Endometrial microvascular endothelial cells (primary cell): ENCODE data around the gene COG7. TPM values are rescaled to one million over a fixed set of nuclear protein-coding genes. Genes with fewer than 3 reads are reported as not detected.
"Not testable (repeated sequence)": the region's sequence is repeated elsewhere in the genome, so short reads cannot be mapped to it uniquely, and the experiment has no call there.

Experiments used
- in situ Hi-C: cut with HindIII; loops from 2 replicates; pipeline ENCODE4 v1.10.0; 2017; ENCODE audit warnings: low sequenced_read_pairs, low pct_unique_long_range_greater_than_20kb; ENCODE audit errors: inconsistent ontology term
- total RNA-seq: library from RNA; depleted of rRNA; stranded (reverse); fragments of >200 nt; gene quantifications from one replicate; pipeline ENCODE4 v1.2.3, GENCODE V29; 2015; ENCODE audit errors: inconsistent ontology term

COG7 gene
- total RNA-seq, result 22.8 TPM

DNA sequence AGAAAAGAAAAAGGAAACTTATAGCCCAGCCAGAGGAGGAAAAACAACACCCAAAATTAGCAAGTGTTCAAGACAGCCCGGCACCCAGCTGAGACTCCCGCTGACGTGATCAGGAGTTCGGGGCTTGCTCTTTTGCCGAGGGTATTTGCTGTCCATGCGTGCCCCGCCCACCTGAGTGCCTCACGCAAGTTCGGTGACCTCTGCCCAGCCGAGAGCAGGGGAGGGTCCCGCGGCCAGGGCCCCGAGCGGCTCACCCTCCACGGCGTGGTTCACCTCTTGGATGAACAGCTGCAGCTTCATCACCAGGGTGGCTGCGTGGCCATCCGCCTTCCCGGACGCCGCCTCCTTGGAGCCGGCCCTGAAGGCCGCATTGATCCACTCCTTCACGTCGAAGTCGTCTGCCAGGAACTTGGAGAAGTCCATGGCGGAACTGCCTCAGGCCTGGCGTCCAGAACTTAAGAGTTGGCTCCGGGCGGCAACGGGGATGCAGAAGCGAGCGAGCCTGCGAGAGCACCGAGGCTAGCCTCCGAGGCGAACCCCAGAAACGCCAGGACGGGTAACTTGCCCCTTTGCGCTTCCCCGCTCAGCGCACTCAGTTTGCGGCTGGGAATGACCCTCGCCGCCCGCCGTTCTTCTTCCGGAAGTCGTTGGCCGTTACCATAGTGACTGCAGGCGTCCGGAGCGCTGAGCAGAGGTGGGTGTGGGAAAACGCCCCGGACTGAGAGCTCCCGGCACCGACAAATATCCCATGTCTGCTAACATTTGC, at the start of gene COG7:
TSS of gene COG7 (minus strand) at position 618 of the 766 bp plus-strand sequence. CDS start at position 423, 195 bp downstream.
- in situ Hi-C loops, result no loop called here

- in situ Hi-C loops, result no loop called here
These were observed 49.5 kb upstream of the COG7 start for GRCh38 chr16:23502466-23502865.

- in situ Hi-C loops, result no loop called here
These were observed 48.3 kb upstream of the COG7 start for GRCh38 chr16:23501291-23501690.

GRCh38 chr16:23500862-23501225, 47.9 kb upstream of the COG7 start:
- in situ Hi-C loops, result no loop called here

GRCh38 chr16:23500212-23500861, 47.3 kb upstream of the COG7 start:
- in situ Hi-C loops, result no loop called here

GRCh38 chr16:23499801-23500200, 46.8 kb upstream of the COG7 start:
- in situ Hi-C loops, result no loop called here

GRCh38 chr16:23498863-23499262, 45.9 kb upstream of the COG7 start:
- in situ Hi-C loops, result no loop called here

- in situ Hi-C loops, result no loop called here
These were observed 44.5 kb upstream of the COG7 start for GRCh38 chr16:23497543-23497868.

GRCh38 chr16:23496821-23497542, 44.0 kb upstream of the COG7 start:
- in situ Hi-C loops, result no loop called here

DNA sequence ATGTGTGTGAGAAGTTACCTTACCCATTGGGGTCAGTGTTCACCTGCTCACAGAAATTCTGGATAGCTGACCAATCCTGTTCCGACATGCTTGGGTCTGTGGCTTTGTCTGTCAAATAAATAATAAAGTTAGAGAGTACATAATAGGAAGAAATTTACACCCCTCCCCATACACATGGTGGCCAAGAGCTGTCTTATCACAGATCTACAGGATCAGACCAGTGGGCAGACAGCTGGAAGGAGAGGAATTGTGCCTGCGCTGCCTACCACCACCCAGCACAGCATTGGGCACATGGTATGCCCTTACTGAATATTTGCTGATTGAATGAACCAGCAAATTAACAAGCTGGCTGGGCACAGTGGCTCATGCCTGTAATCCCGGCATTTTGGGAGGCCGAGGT, 42.7 kb upstream of the COG7 start:
- in situ Hi-C loops, result no loop called here

GRCh38 chr16:23494188-23494587, 41.2 kb upstream of the COG7 start:
- in situ Hi-C loops, result no loop called here

GRCh38 chr16:23491490-23492391, 38.8 kb upstream of the COG7 start:
- in situ Hi-C loops, result no loop called here

GRCh38 chr16:23486480-23486879, 33.5 kb upstream of the COG7 start:
- in situ Hi-C loops, result no loop called here

GRCh38 chr16:23485841-23486240, 32.9 kb upstream of the COG7 start:
- in situ Hi-C loops, result no loop called here

DNA sequence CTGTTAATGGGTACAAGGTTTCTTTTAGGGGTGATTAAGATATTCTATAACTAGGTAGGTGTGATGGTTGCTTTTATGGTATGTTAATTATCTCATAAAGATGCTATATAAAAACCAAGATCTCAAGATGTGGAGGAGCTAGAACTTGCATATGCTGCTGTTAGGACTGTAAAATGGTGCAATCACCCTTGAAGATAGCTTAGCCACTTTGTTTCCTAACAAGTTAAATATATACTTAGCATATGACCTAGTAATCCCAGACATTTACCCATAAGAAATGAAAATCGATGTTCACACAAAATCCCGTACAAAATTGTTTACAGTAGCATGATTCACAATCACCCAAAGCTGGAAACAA, 32.2 kb upstream of the COG7 start:
- in situ Hi-C loops, result no loop called here

DNA sequence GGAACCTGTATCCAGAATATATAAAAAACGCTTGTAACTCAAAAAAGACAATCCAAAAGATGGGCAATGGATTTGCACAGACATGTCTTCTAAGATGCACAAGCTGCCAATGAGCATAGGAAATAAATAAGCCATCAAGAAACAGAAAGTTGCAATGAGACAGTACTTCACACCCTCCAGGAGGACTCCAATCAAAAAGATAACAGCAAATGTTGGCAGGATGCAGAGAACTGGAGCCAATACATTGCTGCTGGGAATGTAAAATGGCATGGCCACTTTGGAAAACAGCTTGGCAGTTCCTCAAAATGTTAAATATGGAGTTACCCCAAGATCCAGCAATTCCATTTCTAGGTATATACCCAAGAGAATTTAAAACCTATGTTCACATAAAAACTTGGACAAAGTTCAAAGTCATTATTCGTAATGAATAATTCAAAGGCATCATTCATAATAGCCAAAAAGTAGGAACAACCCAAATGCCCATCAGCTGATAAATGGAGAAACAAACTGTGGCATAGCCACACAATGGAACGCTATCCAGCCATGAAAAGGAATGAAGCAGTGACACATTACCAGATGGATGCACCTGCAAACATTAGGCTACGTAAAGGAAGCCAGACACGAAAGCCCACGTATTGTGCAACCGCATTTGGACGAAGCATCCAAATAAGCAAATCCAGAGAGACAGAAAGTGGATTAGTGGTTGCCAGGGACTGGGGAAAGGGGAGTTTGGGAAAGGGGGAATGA, 31.7 kb upstream of the COG7 start:
- in situ Hi-C loops, result no loop called here

GRCh38 chr16:23483492-23483891, 30.5 kb upstream of the COG7 start:
- in situ Hi-C loops, result not testable (repeated sequence)

- in situ Hi-C loops, result no loop called here
These were observed 29.8 kb upstream of the COG7 start for GRCh38 chr16:23482778-23483177.

- in situ Hi-C loops, result no loop called here
These were observed 27.3 kb upstream of the COG7 start for GRCh38 chr16:23480257-23480656.
